A549 (cell line): ENCODE data around the gene EFTUD2.

Experiments used
- BHLHE40 ChIP-seq: IDR thresholded peaks from 2 replicates; pipeline ENCODE4 v1.6.1; 2012; ENCODE audit warnings: low read depth, low read length, inconsistent platforms
- EP300 ChIP-seq, 2 experiments: fragments of >200 bp; sonication (Bioruptor Twin); formaldehyde crosslinking; IDR thresholded peaks; 2 replicates in 1 of 2; 3 replicates in 1 of 2; pipeline ENCODE4 v1.6.1; 2016 to 2017
- FOXS1 ChIP-seq: fragments of 250-450 bp; sonication (Bioruptor Pico); IDR thresholded peaks from 2 replicates; pipeline ENCODE4 v1.5.0; 2020; ENCODE audit warnings: mild to moderate bottlenecking, moderate library complexity
- HDAC2 ChIP-seq: fragments of 200-600 bp; sonication (generic); IDR thresholded peaks from 2 replicates; pipeline ENCODE4 v1.6.1; 2016
- POLR2A ChIP-seq: IDR thresholded peaks from 2 replicates; pipeline ENCODE4 v1.6.1; 2012; ENCODE audit warnings: mild to moderate bottlenecking, low read length
- RAD21 ChIP-seq, 2 experiments: fragments of >200 bp in 1 of 2; sonication (Bioruptor Twin) in 1 of 2; formaldehyde crosslinking in 1 of 2; IDR thresholded peaks in 1 of 2; conservative IDR thresholded peaks in 1 of 2; 2 replicates in 1 of 2; 3 replicates in 1 of 2; pipeline ENCODE4 v1.6.1; 2012 to 2018; ENCODE audit warnings: inconsistent platforms in 1 of 2
- RFX5 ChIP-seq: fragments of 450-650 bp; IDR thresholded peaks from 2 replicates; pipeline ENCODE4 v1.7.1; 2014; ENCODE audit warnings: antibody characterized with exemption, mild to moderate bottlenecking, moderate library complexity
- SMC3 ChIP-seq: fragments of >200 bp; sonication (Bioruptor Twin); formaldehyde crosslinking; IDR thresholded peaks from 3 replicates; pipeline ENCODE4 v1.6.1; 2018; ENCODE audit warnings: inconsistent platforms
- ZFP36 ChIP-seq: fragments of 450-650 bp; IDR thresholded peaks from 2 replicates; pipeline ENCODE4 v1.6.1; 2014; ENCODE audit warnings: borderline replicate concordance; ENCODE audit not compliant: partially characterized antibody
- TF ChIP-seq, protein P1 (sequence below): fragments of 200-600 bp; sonication (generic); IDR thresholded peaks from 2 replicates; pipeline ENCODE4 v1.6.1; 2016; ENCODE audit warnings: antibody characterized with exemption, mild to moderate bottlenecking, moderate library complexity
- TF ChIP-seq, protein P2 (sequence below): fragments of >200 bp; sonication (Bioruptor Twin); formaldehyde crosslinking; IDR thresholded peaks from 3 replicates; pipeline ENCODE4 v1.5.1; 2016
- TF ChIP-seq, protein P3 (sequence below): fragments of 150-350 bp; IDR thresholded peaks from 2 replicates; pipeline ENCODE4 v1.6.1; 2014; ENCODE audit warnings: low read depth, mild to moderate bottlenecking, low read length
- TF ChIP-seq, protein P4 (sequence below): fragments of 250-450 bp; sonication (Bioruptor Pico); IDR thresholded peaks from 2 replicates; pipeline ENCODE4 v1.5.0; 2021; ENCODE audit warnings: mild to moderate bottlenecking, moderate library complexity, borderline replicate concordance

DNA sequence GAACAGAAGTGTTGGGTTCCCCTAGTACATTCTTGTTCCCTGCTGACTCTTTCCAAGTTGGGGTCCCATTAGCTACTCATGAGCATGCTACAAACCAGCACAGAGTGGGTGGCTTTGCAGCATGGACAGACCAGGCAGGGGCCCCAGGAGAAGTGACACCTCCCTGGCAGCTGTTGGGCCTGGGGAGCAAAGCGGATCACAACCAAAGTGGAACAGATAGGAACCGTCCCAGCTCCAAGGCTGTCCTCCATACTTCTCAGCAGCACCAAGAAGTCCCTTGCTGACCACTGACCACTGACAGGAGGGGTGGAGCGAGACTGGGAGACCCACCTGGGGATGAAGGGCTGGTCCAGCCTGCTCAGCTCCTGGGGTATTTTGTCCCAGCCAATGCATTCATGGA lies 28.5 kb upstream of the EFTUD2 start:
- TF ChIP-seq POLR2A (no peak), EP300 (IDR thresholded peaks at IDR 0.05) (no peak), SMC3 (no peak), RAD21 (conservative IDR thresholded peaks at IDR 0.05 in 1 of 2, IDR thresholded peaks at IDR 0.05 in 1 of 2) (no peak), RFX5 (no peak), BHLHE40 (no peak), HDAC2 (no peak), ZFP36 (no peak), FOXS1 (CRISPR knock-in tag) (no peak)
- TF ChIP-seq, protein P1, sequence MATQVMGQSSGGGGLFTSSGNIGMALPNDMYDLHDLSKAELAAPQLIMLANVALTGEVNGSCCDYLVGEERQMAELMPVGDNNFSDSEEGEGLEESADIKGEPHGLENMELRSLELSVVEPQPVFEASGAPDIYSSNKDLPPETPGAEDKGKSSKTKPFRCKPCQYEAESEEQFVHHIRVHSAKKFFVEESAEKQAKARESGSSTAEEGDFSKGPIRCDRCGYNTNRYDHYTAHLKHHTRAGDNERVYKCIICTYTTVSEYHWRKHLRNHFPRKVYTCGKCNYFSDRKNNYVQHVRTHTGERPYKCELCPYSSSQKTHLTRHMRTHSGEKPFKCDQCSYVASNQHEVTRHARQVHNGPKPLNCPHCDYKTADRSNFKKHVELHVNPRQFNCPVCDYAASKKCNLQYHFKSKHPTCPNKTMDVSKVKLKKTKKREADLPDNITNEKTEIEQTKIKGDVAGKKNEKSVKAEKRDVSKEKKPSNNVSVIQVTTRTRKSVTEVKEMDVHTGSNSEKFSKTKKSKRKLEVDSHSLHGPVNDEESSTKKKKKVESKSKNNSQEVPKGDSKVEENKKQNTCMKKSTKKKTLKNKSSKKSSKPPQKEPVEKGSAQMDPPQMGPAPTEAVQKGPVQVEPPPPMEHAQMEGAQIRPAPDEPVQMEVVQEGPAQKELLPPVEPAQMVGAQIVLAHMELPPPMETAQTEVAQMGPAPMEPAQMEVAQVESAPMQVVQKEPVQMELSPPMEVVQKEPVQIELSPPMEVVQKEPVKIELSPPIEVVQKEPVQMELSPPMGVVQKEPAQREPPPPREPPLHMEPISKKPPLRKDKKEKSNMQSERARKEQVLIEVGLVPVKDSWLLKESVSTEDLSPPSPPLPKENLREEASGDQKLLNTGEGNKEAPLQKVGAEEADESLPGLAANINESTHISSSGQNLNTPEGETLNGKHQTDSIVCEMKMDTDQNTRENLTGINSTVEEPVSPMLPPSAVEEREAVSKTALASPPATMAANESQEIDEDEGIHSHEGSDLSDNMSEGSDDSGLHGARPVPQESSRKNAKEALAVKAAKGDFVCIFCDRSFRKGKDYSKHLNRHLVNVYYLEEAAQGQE: no peak
- TF ChIP-seq, protein P2, sequence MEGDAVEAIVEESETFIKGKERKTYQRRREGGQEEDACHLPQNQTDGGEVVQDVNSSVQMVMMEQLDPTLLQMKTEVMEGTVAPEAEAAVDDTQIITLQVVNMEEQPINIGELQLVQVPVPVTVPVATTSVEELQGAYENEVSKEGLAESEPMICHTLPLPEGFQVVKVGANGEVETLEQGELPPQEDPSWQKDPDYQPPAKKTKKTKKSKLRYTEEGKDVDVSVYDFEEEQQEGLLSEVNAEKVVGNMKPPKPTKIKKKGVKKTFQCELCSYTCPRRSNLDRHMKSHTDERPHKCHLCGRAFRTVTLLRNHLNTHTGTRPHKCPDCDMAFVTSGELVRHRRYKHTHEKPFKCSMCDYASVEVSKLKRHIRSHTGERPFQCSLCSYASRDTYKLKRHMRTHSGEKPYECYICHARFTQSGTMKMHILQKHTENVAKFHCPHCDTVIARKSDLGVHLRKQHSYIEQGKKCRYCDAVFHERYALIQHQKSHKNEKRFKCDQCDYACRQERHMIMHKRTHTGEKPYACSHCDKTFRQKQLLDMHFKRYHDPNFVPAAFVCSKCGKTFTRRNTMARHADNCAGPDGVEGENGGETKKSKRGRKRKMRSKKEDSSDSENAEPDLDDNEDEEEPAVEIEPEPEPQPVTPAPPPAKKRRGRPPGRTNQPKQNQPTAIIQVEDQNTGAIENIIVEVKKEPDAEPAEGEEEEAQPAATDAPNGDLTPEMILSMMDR: no peak
- TF ChIP-seq, protein P3, sequence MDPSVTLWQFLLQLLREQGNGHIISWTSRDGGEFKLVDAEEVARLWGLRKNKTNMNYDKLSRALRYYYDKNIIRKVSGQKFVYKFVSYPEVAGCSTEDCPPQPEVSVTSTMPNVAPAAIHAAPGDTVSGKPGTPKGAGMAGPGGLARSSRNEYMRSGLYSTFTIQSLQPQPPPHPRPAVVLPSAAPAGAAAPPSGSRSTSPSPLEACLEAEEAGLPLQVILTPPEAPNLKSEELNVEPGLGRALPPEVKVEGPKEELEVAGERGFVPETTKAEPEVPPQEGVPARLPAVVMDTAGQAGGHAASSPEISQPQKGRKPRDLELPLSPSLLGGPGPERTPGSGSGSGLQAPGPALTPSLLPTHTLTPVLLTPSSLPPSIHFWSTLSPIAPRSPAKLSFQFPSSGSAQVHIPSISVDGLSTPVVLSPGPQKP: no peak
- TF ChIP-seq, protein P4, sequence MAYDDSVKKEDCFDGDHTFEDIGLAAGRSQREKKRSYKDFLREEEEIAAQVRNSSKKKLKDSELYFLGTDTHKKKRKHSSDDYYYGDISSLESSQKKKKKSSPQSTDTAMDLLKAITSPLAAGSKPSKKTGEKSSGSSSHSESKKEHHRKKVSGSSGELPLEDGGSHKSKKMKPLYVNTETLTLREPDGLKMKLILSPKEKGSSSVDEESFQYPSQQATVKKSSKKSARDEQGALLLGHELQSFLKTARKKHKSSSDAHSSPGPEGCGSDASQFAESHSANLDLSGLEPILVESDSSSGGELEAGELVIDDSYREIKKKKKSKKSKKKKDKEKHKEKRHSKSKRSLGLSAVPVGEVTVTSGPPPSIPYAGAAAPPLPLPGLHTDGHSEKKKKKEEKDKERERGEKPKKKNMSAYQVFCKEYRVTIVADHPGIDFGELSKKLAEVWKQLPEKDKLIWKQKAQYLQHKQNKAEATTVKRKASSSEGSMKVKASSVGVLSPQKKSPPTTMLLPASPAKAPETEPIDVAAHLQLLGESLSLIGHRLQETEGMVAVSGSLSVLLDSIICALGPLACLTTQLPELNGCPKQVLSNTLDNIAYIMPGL (CRISPR knock-in tag): no peak
